Gastroesophageal sphincter (tissue), 4 donors: Measurements from ENCODE around the gene PLK3. TPM values are rescaled to one million over a fixed set of nuclear protein-coding genes. Genes with fewer than 3 reads are reported as not detected.
A peak's percentile ranks its signal among the peaks of the same experiment; 100 is the strongest.

ENCODE experiments used
- ATAC-seq: fragments of 150-250 bp; one replicate; pipeline ENCODE4 v1.9.1; 2016; ENCODE audit warnings: mild to moderate bottlenecking, moderate library complexity
- H3K27ac ChIP-seq, 4 donors: fragments of 200-600 bp; sonication (generic) in 3 of 4; 1 replicate in 3 of 4; 2 replicates in 1 of 4; pipeline ENCODE4 v1.5.1; 2016 to 2019
- H3K27me3 ChIP-seq: fragments of 200-600 bp; sonication (generic); one replicate; pipeline ENCODE4 v1.5.1; 2019
- H3K36me3 ChIP-seq, 2 donors: fragments of 200-600 bp; sonication (generic); one replicate each; pipeline ENCODE4 v1.5.1; 2019; ENCODE audit warnings: control low read depth in 1 of 2
- H3K4me1 ChIP-seq, 3 donors: fragments of 200-600 bp; sonication (generic); 1 replicate in 2 of 3; 2 replicates in 1 of 3; pipeline ENCODE4 v1.5.1; 2016 to 2019; ENCODE audit warnings: control low read depth in 2 of 3
- H3K4me3 ChIP-seq, 2 donors: fragments of 200-600 bp; sonication (generic); one replicate each; pipeline ENCODE4 v1.5.1; 2019; ENCODE audit warnings: mild to moderate bottlenecking in 1 of 2, moderate library complexity in 1 of 2
- H3K9me3 ChIP-seq, 3 donors: fragments of 200-600 bp; sonication (generic); one replicate each; pipeline ENCODE4 v1.5.1; 2017 to 2019; ENCODE audit warnings: control low read depth in 2 of 3
- EP300 ChIP-seq: sonication (generic); formaldehyde crosslinking; IDR thresholded peaks from one replicate; pipeline ENCODE4 v1.6.1; 2017; ENCODE audit warnings: antibody characterized with exemption, mild to moderate bottlenecking
- POLR2A ChIP-seq, 2 donors: fragments of 450-650 bp; IDR thresholded peaks; one replicate each; pipeline ENCODE4 v1.6.1; 2017; ENCODE audit warnings: antibody characterized with exemption in 2 of 2, mild to moderate bottlenecking in 2 of 2, moderate library complexity in 1 of 2
- POLR2AphosphoS5 ChIP-seq: sonication (generic); formaldehyde crosslinking; IDR thresholded peaks from one replicate; pipeline ENCODE4 v1.6.1; 2017; ENCODE audit warnings: antibody characterized with exemption
- WGBS, 2 donors: methylation state at CpG; one replicate each; pipeline ENCODE4 v1.1.5; 2018; ENCODE audit warnings: low coverage in 1 of 2; 5-methylcytosine and 5-hydroxymethylcytosine counted together
- total RNA-seq, 4 donors: library from RNA; depleted of rRNA; stranded (reverse); fragments of >200 nt; gene quantifications; one replicate each; pipeline ENCODE4 v1.1.0, GENCODE V29; 2016
- TF ChIP-seq, protein P1 (sequence below), 4 experiments: fragments of 200-600 bp in 2 of 4; fragments of 450-650 bp in 2 of 4; sonication (generic) in 1 of 4; IDR thresholded peaks; one replicate each; pipeline ENCODE4 v1.5.1; 2017 to 2019; ENCODE audit warnings: antibody characterized with exemption in 4 of 4, mild to moderate bottlenecking in 2 of 4, moderate library complexity in 2 of 4

Gene PLK3
- total RNA-seq, 4 donors from 2014 or later = 9.4 to 31.2 (median 12.0) TPM

DNA sequence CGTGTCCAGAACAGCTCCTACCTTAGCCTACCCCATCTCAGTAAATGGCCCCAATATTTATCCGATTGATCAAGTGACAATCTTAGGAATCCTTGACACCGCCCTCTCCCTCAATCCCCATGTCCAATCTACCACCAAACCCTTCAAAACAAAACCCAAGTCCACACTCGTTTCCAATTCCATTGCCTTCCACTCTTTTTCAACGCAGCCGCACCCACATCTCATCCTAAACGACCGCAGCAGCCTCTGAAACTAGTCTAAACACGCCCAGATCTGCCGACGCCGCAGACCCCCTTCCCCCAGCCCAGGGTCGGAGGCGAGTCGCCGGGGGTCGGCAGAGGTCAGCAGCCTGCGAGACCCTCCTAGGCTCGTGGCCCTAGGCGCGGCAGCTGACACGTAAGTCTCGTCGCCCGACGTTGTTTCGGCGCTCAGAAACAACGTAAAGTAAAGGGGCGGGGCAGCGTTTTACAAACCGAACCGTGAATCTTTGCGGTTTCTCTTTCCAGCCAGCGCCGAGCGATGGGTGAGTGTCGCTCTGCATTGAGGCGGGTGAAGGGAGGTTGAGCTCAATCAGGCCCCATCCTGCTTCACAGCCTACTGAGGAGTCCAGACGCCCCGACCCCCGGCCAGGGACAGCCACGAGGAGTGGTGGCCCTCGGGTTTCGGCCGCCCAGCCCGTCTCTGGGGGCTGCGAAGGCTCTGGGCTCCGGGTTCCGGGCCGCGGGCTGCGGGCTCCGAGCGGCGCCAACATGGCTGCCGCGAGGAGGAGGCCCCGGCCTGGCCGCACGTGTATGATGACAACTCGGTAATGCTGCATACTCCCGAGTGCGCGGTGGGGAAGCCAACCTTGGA, 24.9 kb upstream of the PLK3 start, which contains the start of gene RPS8:
Gene RPS8 (plus strand): TSS at position 463 of the 852 bp plus-strand sequence. CDS start 57 bp downstream, at position 520.
- Histone ChIP-seq H3K9me3 (no peaks in the 10 kb centered on the region), H3K27me3 (no peaks in the 10 kb centered on the region), H3K36me3 (peaks cover 0 to 41% of the 10 kb centered on the region in 2 donors), H3K4me1 (peaks cover 0 to 35% (median 5%) of the 10 kb centered on the region in 3 donors), H3K27ac (peak within 1 kb of the TSS; percentile 90 to 99 (median 96)), H3K4me3 (peak within 1 kb of the TSS; percentile 64 to 95)
- TF ChIP-seq POLR2A (IDR thresholded peaks at IDR 0.05) (peak; percentile 92), POLR2AphosphoS5 (peak; percentile 99), EP300 (no peak)
- TF ChIP-seq, protein P1, sequence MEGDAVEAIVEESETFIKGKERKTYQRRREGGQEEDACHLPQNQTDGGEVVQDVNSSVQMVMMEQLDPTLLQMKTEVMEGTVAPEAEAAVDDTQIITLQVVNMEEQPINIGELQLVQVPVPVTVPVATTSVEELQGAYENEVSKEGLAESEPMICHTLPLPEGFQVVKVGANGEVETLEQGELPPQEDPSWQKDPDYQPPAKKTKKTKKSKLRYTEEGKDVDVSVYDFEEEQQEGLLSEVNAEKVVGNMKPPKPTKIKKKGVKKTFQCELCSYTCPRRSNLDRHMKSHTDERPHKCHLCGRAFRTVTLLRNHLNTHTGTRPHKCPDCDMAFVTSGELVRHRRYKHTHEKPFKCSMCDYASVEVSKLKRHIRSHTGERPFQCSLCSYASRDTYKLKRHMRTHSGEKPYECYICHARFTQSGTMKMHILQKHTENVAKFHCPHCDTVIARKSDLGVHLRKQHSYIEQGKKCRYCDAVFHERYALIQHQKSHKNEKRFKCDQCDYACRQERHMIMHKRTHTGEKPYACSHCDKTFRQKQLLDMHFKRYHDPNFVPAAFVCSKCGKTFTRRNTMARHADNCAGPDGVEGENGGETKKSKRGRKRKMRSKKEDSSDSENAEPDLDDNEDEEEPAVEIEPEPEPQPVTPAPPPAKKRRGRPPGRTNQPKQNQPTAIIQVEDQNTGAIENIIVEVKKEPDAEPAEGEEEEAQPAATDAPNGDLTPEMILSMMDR (IDR thresholded peaks at IDR 0.05) = peak in 1 of 4 experiments; percentile 10
- 0 to 2% methylated on average over 11 to 17 of the region's 65 CpGs for WGBS, 2 donors
- peak; percentile 95 for ATAC-seq

DNA sequence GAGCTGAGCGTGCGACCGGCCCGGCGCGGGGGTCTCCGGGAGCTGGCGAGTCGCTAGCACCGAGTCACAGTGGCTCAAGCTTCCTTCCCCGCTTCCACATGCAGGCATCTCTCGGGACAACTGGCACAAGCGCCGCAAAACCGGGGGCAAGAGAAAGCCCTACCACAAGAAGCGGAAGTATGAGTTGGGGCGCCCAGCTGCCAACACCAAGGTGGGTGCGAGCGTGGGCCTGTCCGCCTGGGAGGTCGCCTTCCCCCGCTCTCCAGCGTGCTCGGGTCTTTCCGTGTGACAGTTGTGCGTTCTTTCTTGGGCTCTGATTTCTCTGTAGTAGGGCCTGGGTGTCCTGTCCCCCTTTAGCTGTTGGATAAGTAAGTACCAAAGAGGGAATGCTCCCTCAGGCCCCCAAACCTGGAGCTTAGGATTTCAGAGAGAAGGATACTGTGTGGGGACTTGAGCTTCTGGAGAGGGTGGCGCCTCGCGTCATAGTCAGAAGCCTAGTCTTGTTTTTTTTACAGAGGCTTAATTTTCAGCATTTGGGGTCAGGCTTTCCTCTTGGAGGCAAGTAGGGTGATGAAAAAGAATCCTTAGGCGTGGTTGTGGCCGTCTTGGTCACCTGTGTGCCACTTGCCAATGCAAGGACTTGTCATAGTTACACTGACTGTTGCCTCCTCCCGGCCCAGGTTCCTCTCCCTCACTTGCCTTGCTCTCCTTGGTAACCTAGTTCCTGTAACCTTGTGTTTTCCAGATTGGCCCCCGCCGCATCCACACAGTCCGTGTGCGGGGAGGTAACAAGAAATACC, 24.0 kb upstream of the PLK3 start:
- ATAC-seq = peak; percentile 1
- TF ChIP-seq, protein P1 (IDR thresholded peaks at IDR 0.05) = no peak
- TF ChIP-seq POLR2A (IDR thresholded peaks at IDR 0.05) = no peak
- 0% methylated on average over 3 of the region's 36 CpGs; no CpG with 5 or more reads in 1 of the 2 donors for WGBS, 2 donors

DNA sequence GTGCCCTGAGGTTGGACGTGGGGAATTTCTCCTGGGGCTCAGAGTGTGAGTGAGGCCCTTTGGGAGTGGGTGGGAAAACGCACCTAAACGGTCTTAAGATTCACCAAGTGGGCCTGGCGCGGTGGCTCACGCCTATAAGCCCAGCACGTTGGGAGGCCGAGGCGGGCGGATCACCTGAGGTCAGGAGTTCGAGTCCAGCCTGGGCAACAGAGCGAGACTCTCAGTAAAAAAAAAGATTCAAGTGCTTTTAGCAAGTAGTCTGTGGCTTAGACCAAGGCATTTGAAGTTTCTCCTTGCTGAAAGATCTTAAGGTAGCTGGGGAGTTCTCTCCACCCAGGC, 23.5 kb upstream of the PLK3 start:
- TF ChIP-seq EP300 = no peak
- TF ChIP-seq, protein P1 (IDR thresholded peaks at IDR 0.05) = no peak
- no peak for TF ChIP-seq POLR2A (IDR thresholded peaks at IDR 0.05)
- TF ChIP-seq POLR2AphosphoS5 = no peak
- peaks cover 0 to 35% (median 5%) of the 10 kb centered on the region in 3 donors for H3K4me1 ChIP-seq
- peaks cover 0 to 55% of the 10 kb centered on the region in 2 donors for H3K36me3 ChIP-seq
- WGBS, 2 donors = 53% methylated on average over 5 of the region's 12 CpGs; no CpG with 5 or more reads in 1 of the 2 donors
- ATAC-seq = no peak
- H3K4me3 ChIP-seq = peak overlapping the region; percentile 64 to 95
- peak overlapping the region; percentile 90 to 99 (median 96) for H3K27ac ChIP-seq
- H3K27me3 ChIP-seq = no peaks in the 10 kb centered on the region
- H3K9me3 ChIP-seq = no peaks in the 10 kb centered on the region

More for the DNA sequence above, 24.0 kb upstream of the PLK3 start:
- H3K4me3 ChIP-seq = peak overlapping the region; percentile 64 to 95
- H3K36me3 ChIP-seq = peaks cover 0 to 49% of the 10 kb centered on the region in 2 donors
- H3K27ac ChIP-seq = peak overlapping the region; percentile 90 to 99 (median 96)
- H3K4me1 ChIP-seq = peaks cover 0 to 35% (median 5%) of the 10 kb centered on the region in 3 donors
- no peaks in the 10 kb centered on the region for H3K27me3 ChIP-seq
- H3K9me3 ChIP-seq = no peaks in the 10 kb centered on the region

DNA sequence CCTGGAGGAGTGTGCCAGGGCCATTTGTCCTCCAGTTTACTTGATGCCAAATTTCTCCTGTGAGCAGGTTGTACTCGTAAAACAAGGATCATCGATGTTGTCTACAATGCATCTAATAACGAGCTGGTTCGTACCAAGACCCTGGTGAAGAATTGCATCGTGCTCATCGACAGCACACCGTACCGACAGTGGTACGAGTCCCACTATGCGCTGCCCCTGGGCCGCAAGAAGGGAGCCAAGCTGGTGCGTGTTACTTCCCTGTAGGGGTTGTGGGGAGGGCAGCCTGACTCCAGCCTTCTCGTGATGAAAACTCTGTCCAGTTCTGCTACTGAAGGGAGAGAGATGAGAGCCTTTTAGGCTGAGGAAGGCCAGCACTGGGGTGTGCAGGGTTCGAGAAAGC, 22.6 kb upstream of the PLK3 start:
- peak overlapping the region in 1 of 4 donors; percentile 90 for H3K27ac ChIP-seq

More for the DNA sequence above, 22.6 kb upstream of the PLK3 start:
- ATAC-seq = no peak
- no peak overlapping the region for H3K4me3 ChIP-seq
- peaks cover 0 to 35% (median 5%) of the 10 kb centered on the region in 3 donors for H3K4me1 ChIP-seq
- 70% methylated on average over 11 of the region's 14 CpGs; no CpG with 5 or more reads in 1 of the 2 donors for WGBS, 2 donors
- H3K36me3 ChIP-seq = peaks cover 0 to 58% of the 10 kb centered on the region in 2 donors
- no peaks in the 10 kb centered on the region for H3K9me3 ChIP-seq
- TF ChIP-seq, protein P1 (IDR thresholded peaks at IDR 0.05) = no peak
- TF ChIP-seq POLR2A (IDR thresholded peaks at IDR 0.05) (no peak), POLR2AphosphoS5 (no peak), EP300 (no peak)
- no peaks in the 10 kb centered on the region for H3K27me3 ChIP-seq
